GM12801 (cell line): ENCODE measurements around the gene LMF2.

ENCODE experiments used
- TF ChIP-seq, protein P1 (sequence below): IDR thresholded peaks from one replicate; pipeline ENCODE4 v1.5.1; 2011; ENCODE audit warnings: control low read depth; ENCODE audit not compliant: insufficient read length; ENCODE audit errors: extremely low read depth

The LMF2 gene

DNA sequence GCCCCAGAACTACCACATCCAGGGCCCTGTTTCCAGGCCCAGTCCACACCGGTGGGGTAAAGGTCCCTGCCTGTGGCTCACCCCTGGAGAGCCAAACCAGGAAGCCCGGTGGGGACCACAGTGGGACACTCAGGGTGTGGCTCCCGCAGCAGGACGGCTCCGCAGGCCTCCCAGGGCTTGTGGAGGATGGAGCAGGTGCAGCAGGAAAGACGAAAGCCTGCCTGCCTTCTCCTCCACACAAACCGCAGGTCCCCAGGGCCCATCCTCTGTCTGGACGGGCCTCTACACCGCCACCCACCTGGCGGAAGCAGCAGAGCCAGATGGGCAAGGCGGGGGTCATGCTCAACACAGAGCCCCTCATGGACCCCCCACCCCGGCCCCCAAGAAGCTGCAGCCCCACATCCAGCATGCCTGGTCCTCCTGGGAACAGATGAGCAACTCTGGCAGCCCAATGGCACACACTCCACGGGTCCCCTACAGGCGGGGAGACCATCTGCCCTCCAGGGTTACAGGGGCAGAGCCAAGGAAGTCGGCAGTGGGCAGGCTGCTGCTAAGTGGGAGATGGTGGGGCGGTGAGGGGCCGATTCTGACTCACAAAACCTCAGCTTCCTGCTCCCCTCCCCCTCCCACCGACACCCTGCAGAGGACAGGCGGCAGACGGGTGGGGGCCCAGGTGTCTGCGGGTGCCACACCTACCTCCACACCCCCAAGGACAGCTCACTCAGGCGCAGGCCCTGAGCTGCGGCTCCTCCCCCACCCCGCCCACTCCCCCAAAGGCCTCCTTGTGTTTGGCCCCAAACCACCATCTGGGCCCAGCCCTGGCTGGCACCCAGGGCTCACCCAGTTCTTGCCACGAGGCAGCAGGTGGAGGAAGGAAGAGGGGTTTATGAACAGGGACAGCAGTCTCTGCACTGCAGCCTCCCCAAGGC is 37.9 kb downstream of the LMF2 start:
- TF ChIP-seq, protein P1, sequence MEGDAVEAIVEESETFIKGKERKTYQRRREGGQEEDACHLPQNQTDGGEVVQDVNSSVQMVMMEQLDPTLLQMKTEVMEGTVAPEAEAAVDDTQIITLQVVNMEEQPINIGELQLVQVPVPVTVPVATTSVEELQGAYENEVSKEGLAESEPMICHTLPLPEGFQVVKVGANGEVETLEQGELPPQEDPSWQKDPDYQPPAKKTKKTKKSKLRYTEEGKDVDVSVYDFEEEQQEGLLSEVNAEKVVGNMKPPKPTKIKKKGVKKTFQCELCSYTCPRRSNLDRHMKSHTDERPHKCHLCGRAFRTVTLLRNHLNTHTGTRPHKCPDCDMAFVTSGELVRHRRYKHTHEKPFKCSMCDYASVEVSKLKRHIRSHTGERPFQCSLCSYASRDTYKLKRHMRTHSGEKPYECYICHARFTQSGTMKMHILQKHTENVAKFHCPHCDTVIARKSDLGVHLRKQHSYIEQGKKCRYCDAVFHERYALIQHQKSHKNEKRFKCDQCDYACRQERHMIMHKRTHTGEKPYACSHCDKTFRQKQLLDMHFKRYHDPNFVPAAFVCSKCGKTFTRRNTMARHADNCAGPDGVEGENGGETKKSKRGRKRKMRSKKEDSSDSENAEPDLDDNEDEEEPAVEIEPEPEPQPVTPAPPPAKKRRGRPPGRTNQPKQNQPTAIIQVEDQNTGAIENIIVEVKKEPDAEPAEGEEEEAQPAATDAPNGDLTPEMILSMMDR, result no peak

DNA sequence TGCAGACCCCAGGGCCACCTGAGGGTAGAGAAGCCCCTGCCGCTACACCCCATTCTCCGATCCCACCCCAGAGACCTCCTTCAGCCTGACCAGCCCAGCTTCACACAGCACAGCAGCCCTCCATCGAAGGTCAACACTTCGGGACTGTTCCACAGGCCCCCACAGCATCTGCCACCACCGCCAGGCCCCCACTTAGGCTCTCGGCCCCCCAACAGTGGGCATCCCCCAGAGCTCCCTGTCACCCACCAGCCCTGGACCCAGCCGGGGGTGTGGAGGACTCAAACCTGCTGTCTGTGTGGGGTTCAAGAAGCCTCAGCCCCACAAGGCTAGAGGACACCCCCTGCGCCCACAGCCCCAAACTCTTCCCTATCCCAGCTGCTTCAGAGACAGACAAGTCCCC is 38.9 kb downstream of the LMF2 start:
- TF ChIP-seq, protein P1, result no peak

DNA sequence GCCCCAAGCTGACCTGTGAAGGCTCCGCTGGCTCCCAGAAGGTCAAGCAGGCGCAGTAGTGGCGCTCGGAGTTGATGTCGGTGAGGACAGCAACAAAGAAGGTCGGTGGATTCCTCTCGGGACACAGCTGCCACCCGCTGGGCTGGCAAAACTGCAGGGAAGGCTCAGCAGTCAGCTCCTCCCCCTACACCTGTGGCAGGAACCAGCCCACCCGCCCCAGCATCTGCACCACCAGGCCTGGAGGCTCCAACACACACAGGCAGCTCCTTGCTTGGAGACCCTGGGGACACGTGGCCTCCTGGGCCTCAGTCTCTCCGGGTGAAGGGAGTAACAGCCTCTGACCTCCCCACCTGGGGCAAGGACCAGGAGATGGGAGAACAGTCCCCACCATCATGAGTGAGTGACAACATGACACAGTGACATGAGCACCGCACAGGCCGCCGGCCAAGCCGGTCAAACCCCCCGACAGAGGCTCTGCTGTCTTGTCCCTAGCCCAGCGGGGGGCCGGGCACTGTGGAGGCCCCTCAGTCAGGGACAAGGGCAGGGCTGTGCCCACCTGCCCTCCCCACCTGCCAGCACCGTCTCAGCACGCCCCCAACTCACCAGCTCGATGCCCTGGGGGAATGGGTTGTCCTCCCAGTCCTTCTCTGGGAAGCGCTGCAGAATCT is 39.6 kb downstream of the LMF2 start:
- TF ChIP-seq, protein P1, result no peak

DNA sequence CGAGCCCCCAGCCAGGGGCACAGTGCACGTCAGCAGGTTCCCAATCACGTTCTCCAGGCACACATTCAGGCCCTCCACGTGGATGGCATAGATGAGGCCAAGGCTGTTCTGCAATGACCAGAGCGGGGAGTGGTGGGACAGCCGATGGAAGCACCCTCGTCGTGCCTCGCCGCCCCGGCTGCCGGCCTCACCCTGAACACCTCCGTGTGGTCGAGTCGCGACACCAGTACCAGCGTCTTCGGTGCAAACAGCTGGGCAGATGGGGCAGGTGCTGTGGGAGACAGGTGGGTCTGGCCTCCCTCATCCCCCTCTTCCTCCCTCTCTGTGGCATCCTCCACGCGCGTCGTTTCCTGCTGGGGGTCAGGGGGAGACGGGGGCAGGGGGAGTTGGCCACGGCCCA is 40.2 kb downstream of the LMF2 start:
- TF ChIP-seq, protein P1, result no peak

DNA sequence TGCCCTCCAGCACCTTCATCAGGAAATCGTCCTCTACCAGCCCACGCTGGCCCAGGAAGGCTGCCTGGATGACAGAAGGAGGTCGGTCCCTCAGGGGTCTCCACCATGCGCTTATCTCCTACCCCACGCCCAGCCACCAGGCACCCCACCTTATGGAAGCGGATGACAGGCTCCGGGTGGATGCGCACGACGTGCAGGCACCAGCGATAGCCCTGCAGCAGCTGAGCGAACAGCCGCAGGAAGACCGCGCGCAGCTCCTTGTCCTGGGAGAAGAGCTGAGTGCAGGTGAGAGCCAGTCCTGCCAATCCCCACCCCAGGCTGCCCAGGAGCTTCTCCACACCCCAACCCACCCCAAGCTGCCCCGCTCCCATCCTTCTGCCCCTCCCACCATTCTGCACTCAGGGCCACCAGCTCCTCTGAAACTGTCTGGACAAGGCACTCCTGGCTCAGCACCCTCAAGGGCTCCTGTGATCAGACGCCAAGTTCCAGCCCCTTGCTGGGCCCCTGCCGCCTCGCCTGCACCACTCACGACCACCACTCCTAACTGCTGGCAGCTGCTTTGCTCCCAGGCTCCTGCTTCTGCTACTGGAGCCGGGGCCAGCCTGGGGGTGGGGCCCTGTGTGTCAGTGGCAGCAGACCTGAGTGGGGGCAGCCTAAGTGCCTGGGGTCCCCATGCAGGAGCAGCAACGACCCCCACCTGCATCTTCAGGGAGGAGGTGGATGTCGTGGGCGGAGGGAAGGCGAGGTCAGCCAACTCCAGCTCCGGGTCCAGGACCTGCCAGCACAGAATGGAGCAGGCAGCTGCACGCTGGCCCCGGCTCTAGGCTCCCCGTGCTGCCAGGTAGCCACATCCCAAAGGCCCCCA is 42.2 kb downstream of the LMF2 start:
- TF ChIP-seq, protein P1, result no peak

DNA sequence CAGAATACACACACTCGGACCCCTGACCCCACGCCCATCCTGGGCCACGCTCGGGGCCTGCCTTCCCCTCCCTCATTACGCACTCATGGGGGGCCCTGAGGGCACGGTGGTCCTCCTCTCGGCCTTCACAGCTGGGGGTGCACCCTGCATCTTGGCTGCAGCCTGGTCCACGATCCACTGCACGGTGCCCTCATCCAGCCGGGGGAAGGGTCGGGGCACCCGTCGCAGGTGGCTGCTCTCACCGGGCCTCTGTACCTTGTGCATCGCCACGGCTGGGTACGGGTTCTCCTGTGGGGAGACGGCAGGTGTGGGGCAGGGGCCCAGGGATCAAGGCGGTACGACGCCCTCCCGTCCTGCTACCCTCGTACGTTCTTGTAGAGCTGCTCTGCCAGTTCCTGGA is 43.1 kb downstream of the LMF2 start:
- TF ChIP-seq, protein P1, result no peak
